Activated CD8-positive, alpha-beta memory T cell treated with anti-CD3 and anti-CD28 coated beads for 4 hours (primary cell): ENCODE data around the gene JOSD2.
"Not testable (repeated sequence)": the region's sequence is repeated elsewhere in the genome, so short reads cannot be mapped to it uniquely, and the experiment has no call there.

Experiments
- DNase-seq, 2 donors: peaks; one replicate each; pipeline ENCODE4 v3.0.0-alpha.2; 2020; ENCODE audit warnings: low read depth in 2 of 2

Gene JOSD2

DNA sequence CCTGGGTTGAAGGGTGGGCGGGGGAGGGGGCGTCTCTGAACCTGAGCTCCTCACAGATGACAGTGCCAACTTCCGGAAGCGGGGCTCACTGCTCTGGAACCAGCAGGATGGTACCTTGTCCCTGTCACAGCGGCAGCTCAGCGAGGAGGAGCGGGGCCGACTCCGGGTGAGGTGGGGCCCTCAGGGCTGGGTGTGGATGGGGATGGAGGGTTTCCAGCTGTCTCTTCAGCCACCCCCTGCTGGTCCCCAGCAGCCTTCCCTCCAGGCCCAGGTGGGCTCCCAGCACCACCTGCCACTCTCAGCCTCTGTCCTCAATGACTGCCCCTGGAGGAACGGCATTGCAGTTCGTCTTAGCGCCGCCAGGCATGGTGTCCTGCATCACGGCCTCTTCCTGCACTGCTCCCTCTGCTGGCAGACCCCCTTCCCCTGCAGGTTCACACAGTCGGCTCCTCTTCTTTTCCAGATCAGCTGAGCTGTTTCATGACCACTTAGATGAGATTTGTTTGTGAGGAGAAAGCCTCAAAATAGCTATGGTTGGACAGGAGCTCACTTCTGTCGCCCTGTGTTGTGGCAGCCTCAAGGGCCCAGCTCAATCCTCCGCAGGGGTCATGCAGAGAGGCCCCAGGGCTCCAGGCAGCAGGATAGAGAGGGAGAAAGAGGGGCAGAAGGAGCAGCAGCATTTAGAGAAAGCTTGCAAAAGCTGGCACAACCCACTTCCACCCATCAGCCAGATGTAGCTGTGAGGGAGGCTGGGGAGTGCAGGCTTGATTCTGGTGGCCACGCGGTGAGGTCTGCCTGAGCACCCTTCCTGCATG, 31.9 kb downstream of the JOSD2 start:
- no peak for DNase-seq

DNA sequence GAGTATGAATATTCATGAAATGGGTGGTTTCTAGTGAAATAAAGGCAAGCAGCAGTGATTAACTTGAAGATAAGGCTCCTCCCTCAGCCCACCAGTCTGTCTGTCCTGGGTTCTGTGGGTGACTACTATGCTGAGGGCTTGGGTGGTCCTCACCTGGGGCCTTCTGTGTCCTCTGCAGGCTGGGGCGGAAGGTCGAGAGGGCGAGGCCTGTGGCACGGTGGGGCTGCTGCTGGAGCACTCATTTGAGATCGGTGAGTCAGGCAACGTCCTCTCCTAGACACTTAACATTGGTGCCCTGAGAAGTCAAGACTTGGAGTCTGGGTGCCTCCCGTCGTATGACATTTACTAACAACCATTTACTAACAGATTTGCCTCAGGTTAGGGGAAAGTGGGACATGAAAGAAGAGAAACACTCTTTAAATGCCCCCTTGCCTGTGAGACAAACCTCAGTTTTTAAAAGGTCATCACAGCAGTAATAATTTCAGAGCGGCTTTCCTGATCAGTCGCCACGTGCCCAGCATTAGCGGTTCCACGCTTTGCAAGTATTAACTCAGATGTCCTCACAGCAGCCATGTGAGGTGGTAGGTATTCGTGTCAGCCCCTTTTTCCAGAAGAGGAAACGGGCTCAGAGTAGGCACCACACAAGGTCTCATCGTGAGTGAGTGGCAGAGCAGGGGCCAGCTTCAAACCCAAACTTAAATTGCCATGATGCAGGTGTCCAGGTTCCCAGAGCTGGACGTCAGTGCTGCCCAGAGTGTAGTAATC, 33.1 kb downstream of the JOSD2 start:
- DNase-seq: no peak

DNA sequence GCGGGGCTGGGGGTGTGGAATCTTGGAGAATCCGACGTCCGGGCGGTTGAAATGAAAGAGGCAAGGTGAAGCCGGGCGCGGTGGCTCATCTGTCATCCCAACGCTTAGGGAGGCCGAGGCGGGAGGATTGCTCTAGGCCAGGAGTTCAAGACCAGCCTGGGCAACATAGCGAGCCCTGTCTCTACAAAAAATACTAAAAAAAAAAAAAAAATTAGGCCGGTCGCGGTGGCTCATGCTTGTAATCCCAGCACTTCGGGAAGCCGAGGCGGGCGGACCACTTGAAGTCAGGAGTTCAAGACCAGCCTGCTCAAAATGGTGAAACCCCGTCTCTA, 34.1 kb downstream of the JOSD2 start:
- no peak for DNase-seq

DNA sequence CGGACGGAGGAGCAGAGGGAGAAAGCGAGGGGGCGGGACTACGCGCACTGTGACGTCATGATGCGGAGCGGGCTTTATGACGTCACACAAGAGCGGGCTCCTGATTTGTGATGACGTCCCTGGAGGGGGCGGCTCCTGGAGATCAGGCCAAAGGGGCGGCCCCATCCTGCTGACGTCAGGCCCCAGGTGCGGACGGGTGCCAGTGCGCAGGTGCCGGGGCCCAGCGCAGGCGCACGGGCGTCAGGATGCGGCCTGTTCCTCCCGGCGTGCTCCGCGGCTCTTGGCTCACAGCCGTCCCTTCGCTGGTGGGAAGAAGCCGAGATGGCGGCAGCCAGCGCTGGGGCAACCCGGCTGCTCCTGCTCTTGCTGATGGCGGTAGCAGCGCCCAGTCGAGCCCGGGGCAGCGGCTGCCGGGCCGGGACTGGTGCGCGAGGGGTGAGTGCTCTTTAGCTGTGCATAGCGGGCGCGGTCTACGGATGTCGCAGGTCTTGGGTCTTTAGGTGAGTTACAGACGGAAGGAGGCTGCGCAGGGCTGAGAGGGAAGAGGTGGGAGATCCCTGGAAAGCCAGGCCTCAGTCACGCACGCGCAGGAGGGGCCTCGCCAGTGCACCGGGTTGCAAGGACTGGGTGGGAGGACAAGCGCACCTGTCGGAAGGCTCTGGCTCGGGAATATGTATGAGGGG, 34.6 kb downstream of the JOSD2 start, which contains the start of the genes EMC10 and GARIN5A:
Gene EMC10 (plus strand): TSS at position 284 of the 683 bp plus-strand sequence. CDS start 38 bp downstream, at position 322.
Gene GARIN5A (minus strand): TSS at position 625 of the 683 bp plus-strand sequence. CDS start 460 bp downstream, at position 165.
- peak; percentile 83 to 84 for DNase-seq

DNA sequence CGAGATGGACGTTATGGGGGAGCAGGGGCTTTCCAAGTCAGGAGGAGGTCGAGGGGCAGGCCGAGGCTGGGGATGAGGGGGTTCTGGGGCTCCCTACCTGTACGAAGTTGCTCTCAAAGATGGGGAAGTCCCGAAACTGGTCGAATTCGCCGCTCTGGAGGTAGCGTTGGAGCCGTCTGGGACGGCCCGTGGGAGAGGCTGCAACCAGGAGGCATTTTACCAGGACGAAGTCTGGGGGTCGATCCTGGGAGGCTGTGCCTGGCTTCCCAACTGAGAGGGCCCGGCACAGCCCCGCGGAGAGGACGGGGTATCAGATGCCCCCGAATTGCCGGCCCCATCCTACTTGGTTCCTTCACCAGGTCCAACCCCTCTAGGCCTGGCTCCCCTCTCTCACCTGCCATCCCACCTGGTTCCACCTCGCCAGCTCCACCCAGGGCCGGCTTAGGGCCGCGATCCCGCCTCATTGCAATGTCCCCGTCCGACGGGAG, 35.2 kb downstream of the JOSD2 start:
- no peak for DNase-seq

DNA sequence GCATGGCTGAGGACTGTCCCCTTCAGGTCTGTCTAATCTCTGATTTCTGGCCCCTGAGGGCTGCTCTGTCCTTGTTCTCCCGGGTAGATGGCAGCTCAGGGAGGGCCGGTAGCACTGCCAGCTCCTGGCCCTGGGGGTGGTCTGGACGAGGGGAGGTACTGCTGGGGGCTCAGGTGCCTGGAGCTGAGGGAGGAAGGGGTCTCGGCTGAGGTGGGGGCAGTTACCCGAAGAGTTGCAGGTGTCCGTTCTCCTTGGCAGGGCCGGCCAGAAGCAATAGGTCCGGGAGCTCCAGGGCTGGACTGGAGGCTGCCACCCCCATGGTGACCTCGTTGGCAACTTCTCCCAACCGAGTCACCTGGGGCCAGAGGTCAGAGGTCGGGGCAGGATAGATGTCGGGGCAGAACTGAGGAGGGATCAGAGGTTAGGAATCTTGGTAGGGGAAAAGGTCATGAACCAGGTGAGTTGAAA, 35.9 kb downstream of the JOSD2 start:
- no peak for DNase-seq

DNA sequence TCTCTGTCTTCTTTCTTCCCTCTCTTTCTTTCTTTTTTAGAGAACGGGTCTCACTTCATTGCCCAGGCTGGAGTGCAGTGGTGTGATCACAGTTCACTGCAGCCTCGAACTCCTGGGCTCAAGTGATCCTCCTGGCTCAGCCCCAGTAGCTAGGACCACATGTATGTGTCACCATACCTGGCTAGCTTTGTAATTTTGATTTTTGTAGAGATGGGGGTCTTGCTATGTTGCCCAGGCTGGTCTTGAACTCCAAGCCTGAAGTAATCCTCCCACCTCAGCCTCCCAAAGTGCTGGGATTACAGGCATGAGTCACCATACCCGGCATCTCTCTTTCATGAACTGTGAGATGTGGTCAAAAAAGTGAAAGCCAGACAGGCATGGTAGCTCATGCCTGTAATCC, 37.7 kb downstream of the JOSD2 start:
- DNase-seq: not testable (repeated sequence)

DNA sequence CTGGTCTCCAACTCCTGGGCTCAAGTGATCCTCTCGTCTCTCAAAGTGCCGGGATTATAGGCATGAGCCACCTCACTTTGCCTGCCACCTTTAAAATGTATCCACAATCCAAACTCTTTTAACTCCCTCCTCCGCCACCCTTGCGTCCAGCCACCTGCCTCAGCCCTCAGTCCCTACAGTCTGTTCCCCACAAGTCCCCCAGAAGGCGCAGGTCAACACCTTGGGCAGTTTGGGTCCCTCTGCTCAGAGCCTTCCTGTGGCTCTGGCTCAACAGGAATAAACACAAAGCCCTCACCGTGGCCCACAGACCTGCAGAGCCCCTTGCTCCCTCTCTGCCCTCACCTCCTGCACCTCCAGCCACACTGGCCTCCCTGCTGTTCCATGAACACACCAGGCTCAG, 42.2 kb downstream of the JOSD2 start:
- no peak for DNase-seq

DNA sequence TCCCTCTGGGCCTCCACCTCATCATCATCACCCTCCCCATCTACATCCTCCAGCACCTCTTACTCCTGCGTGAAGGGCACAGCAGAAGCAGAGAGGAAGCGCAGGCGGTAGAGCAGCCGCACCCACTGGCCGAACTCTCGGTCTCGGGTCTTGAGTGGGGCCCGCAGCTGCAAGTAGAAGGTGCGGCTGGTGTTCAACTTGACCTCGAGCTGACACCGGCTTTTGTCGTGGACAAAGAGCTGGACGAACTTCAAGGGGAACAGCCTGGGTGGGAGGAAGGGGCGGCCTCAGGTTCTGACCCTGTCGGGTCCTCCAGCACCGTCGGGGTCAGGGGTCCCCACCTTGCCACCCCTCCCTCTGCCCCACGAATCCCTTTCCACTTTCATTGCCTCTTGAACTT, 43.4 kb downstream of the JOSD2 start:
- DNase-seq: no peak

DNA sequence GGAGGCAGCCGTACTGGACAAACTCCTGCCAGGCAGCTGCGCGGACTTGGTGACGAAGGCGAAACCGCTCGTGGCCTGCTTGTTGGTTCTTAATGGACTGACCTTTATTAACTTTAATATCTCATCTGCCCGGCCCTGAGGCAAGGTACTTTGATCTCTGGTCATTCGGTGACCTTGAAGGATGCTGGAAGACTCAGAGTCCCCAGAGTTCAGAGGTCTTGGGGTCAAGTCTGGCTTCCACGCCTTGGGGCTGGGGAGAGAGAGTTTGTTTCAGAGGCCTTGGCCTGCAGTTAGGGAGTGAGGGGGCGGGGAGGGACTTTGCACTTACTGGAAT, 44.3 kb downstream of the JOSD2 start:
- DNase-seq: no peak

DNA sequence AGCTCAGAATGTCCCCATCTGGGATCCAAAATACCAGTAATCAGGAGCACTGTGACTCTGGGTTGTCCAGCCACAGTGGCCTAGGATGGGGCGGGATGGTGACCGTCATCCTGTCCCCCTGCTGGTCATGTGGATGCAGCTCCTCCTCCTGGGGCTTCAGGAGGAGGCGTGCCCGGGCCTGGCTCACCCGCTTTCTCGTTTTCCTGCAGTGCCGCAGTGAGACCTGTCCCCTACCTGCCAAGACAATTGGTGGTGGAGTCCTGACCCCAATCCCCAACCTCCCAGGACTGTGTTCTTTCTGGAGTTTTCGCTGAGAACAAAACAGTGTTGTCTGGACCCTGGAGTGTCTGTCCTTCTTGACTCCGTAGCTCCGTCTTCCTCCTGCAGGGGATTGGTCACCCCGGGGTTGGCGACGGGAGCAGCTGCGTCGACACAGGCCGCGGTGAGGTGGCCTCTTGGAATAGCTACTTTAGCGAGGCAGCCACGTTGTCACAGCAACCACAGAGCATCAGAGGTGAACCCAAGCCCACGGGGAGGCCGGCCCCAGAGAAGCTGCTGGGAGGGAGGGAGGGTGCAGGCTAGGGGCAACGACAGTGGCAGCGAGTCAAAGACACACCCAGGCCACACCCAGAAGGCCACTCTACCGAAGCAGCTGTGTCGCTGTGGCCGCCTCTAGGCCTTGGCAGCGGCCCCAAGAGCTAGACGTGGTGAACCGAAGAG, 44.8 kb downstream of the JOSD2 start:
- no peak for DNase-seq

DNA sequence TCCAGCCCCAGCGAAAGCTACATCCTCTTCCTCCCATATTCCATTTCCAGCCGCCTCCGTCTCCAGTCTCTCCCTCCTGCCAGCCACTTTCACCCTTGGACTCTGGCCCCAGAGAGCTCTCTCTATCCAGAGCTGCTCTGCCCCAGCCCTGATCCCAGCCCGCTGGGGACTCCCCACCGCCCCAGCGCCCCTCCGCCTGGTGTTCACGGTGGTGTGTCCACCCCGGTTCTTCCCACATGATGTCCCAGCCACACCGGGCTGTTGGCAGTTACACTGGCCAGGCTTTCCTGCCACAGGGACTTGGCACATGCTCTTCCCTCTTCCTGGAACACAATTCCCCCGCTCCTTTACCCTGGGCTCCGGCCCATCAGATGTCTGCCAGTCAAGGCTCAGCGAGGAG, 46.0 kb downstream of the JOSD2 start:
- DNase-seq: no peak

DNA sequence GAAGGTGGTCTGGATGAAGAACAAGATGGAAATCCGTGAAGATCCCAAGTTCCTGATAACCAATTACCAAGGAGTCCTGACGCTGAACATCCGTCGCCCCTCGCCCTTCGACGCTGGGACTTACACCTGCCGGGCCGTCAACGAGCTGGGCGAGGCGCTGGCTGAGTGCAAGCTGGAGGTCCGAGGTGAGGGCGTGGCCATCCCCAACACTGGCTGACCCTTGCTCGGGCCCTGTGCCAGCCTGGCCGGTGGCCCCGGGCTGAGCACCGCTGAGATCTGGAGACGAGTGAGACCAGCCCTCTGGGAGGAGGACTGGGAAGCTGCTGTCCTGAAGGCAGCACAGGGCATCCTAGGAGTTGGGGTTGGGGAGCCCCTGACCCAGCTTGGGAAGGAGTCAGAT, 46.6 kb downstream of the JOSD2 start:
- DNase-seq: no peak

DNA sequence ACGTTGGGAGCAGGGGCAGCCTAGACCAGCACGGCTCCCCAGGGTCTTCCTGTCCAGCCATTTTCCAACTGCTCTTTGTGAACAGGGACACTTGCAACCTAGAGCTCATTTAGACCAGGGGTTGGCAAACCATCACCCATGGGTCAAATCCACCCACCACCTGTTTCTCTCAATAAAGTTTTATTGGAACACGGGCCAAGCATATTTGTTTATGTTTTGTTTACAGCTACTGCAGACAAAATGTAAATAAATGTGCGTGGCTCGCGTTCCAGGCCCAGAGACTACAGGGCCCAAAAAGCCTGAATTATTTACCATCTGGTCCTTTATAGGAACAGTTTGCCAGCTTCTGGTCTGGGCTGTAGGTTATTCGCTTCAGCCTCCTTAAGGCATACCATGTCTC, 48.0 kb downstream of the JOSD2 start:
- DNase-seq: no peak

DNA sequence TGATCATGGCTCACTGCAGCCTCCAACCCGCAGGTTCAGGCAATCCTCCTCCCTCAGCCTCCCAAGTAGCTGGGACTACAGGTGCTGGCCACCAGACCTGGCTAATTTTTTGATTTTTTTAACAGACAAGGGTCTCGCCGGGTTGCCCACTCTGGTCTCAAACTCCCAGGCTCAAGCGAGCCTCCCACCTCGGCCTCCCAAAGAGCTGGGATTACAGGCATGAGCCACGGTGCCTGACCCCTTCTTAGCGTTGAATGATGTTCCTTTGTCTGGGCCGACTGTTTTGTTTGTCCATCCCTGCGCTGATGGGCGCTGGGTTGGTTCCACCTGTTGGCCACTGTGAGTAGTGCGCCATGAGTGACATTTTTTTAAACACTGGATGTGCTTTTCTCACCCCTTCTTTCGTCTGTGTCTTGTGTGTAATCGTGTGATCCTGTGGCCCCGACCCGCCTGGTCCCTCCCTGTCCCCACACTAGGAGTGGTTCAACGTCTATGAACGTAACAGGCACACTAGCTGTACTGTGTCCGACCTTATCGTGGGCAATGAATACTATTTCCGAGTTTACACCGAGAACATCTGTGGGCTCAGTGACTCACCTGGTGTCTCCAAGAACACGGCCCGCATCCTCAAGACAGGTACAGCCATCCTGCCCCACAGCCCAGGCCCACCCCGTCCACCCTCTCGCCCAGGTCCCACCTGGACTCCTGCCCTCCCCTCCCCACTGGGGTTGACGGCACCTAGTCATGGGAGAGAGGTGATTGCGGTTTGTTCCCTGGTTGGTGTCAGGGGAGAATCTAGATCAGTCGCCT, 49.7 kb downstream of the JOSD2 start:
- peak in 1 of 2 donors; percentile 16 for DNase-seq

DNA sequence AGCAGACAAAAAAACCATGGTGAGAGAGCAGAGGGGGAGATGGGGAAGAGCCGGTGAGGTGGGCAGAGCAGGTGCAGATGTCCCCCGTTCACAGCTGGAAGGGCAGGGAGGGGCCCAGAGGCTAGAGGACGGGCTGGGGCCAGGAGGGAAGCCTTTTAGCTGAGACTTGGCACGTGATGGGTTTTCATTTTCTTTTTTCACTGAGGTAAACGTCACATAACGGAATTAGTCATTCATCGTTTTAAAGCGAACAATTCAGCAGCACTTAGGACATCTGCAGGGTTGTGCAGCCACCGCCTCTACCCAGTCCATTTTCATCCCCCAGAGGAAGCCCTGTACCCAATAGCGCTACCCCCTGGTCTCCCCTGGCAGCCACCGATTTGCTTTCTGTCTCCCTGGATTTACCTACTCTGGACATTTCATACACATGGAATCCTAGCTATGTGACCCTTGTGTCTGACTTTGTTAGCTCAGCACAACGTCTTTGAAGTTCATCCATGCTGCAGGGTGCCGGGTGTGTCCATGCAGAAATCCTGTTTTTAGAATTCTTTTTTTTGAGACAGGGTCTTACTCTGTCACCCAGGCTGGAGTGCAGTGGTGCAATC, 50.7 kb downstream of the JOSD2 start:
- no peak for DNase-seq

DNA sequence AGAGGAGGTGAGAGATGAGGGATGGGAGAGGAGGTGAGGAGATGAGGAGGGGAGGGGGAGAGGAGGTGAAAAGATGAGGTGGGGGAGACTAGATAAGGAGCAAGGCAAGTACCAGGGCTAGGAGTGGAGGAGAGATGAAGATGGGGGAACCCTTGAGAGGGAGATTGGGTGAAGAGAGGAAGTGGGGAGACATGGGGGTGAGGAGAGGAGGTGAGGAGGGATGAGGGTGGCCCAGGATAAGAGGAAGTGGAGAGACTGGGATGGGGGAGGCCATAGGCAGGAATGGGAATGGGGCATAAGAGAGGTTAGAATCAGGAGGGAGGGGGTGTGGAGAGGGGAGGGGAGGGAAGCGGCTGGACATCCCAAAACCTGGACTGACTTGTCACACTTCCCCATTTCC, 51.4 kb downstream of the JOSD2 start:
- no peak for DNase-seq

DNA sequence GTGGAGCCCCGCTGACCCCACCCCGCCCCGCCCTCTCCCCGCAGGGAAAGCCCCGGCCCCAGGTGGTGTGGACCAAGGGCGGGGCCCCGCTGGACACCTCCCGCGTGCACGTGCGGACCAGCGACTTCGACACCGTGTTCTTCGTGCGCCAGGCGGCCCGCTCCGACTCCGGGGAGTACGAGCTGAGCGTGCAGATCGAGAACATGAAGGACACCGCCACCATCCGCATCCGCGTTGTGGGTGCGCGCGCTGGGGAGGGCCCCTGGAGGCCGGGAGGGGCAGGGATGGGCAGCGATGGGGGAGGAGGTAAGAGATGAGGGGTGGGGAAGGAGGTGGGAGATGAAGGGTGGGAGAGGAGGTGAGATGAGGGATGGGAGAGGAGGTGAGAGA, 51.9 kb downstream of the JOSD2 start:
- no peak for DNase-seq

DNA sequence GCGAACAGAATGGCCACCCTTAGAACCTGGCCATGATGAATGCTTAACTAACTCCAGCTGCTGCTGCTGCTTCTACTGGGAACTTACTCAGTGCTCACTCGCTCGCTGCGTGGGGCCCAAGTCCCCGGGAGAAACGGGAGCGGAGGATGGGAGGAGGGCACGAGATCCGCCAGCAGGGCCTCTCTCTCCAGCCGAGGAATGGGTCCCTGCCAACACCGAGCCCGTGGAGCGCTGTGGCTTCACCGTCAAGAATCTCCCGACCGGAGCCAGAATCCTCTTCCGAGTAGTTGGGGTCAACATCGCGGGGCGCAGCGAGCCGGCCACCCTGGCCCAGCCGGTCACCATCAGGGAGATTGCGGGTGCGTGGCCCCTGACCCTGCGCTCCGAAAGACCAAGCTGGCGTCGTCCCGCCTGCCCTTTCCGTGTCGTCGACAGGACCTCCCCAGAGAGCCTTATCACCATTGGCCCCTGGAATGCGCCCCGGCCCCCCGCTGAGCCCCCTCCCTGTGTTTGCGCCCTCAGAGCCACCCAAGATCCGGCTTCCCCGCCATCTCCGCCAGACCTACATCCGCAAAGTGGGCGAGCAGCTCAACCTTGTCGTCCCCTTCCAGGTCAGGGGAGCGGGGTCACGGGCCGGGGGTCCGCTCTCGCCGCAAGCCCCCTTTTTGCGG, 52.5 kb downstream of the JOSD2 start:
- DNase-seq: no peak

DNA sequence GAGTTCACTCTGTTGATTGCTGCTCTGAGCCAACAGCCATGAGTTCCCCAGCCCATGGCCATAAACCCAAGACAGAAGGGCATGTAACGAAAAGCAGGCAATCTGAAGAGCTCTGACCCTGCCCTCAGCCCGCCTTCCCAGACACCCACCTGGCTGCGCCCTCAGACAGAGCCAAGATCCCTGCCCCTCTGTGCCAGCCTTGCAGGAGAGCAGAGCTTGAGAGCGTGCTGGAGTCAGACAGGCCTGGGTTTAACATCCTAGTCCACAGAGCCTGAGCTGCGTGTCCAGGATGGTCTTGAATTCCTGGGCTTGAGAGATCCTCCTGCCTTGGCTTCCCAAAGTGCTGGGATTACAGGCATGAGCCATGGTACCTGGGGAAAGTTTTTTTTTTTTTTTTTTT, 53.7 kb downstream of the JOSD2 start:
- DNase-seq: no peak
